ENCODE results near the gene MEGF6.

Gene MEGF6

DNA sequence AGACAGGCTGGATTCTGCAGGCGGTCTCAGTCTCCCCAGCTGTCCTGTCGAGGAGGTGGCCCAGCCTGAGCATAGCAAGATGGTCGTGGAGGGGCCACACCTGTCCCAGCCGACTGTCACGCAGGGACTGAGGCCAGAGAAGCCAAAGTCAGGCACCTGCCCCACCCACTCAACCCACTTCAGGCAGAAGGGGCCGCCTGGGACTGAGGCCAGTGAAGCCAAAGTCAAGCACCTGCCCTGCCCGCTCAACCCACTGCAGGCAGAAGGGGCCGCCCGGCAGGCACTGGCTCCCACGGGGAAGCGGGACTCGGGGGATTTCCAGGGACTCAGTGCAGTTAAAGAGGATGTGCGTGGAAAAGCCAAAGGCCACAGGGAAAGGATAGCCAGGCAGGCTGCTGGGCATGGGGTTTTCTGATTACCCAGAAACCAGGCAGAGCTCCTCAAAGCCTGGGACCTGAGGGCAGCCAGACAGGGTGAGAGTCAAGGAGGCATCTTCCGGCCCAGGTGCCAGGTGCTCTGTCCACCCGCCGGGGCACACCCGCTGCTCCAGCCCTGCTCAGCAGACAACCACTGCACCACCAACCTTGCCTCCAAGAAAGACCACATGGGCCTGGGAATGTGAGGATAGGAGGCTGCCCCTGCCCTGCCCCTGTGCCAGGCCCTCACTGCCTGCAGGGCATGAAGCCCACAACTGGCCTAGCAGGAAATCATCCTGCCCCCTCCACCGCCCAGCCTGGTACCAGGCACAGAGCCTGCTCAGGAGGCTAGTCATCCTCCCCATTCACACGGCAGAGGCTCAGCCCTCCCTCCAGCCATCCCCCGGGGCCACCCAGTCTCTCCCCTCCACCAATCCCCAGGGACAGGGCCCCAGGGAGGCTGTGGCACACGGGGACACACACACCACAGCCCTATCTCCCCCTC is 41.0 kb downstream of the MEGF6 start:
- no peak for DNase-seq (ENCODE audit: low spot score)

DNA sequence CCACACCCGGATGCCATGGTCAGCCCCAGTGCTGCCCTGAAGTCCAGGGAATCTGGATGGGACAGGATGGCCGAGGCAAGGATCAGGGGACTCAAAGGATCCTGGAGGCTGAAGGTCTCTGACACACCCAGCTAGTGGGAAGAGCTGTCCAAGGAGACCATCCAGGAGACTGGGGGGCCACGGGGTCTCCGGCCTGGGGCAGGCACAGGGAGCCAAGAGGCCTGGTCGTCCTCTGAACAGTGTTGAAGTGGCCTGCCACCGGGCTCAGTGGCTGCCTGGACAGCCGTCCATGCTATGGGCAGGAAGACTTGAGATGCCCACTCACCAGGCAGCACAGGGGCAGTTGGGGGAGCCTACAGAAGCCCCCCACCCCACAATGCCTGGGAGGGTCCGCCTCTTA is 41.9 kb downstream of the MEGF6 start:
- DNase-seq (ENCODE audit: low spot score), result no peak

DNA sequence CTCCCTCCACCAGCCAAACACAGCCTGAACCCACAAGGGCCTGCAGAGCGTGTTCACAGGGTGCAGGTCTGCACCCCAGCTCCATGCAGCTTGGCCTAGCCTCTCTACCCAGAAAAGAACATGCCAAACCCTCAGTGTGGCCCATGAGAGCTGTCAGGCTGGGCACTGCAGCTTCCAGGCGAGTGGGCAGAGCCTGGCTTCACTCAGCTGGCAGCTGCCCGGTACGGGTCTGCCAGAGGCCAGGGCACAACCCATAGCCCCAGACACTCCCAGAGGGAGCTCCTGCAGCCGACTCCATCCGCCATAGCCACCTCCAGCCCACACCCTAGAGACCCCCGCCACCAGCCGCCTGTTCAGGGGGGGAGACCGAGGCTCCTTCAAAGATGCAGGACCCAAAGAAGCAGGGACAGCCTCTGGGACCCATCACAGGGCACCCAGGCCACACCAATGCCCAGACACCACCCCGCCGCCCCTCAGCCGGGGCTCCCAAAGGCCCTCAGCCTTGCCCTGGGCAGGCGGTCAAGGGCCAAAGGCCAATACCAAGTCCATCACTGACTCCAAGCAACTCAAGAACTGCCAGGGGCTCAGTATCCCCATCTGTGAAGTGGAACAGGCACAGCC is 42.4 kb downstream of the MEGF6 start:
- DNase-seq (ENCODE audit: low spot score), result no peak

DNA sequence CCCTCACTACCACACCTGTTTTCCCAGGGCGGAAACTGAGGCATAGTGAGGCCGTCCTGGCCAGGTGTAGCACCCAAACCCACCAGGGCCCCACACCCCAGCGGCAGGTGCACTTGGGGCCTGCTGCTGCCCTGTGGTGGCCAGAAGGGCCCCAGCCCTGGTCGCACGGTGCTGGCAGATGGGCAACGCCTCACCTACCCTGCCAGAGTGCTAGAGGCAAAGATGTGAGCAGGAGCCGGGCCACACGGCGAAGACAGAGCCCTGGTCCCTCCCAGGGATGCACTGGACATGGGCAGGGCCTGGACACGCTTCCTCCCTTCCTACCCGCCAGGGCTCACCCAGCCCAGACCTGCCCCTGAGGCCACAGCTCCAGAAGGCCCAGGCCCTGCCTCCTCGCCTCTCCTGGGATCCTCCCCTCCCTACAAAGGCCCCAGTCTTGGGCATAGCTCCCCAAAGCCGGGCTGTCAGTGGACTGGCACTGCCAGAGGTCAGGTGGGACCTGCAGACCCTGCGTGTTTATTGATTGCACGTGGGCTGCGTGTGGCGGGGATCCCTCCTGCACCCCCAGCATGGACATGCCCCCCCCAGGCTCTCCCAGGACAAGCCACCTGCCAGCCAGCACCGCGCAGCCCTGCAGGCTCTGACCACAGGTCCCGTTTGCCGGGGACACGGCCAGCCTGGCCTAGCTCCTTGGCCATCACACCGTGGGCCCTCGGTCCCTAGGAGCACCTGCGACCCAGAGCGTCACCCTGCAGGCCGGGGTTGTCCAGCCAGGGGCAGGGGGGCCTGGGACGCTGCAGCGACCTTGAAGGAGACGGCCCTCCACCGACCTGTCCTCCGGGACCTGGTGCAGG is 44.1 kb downstream of the MEGF6 start:
- DNase-seq (ENCODE audit: low spot score), result no peak

DNA sequence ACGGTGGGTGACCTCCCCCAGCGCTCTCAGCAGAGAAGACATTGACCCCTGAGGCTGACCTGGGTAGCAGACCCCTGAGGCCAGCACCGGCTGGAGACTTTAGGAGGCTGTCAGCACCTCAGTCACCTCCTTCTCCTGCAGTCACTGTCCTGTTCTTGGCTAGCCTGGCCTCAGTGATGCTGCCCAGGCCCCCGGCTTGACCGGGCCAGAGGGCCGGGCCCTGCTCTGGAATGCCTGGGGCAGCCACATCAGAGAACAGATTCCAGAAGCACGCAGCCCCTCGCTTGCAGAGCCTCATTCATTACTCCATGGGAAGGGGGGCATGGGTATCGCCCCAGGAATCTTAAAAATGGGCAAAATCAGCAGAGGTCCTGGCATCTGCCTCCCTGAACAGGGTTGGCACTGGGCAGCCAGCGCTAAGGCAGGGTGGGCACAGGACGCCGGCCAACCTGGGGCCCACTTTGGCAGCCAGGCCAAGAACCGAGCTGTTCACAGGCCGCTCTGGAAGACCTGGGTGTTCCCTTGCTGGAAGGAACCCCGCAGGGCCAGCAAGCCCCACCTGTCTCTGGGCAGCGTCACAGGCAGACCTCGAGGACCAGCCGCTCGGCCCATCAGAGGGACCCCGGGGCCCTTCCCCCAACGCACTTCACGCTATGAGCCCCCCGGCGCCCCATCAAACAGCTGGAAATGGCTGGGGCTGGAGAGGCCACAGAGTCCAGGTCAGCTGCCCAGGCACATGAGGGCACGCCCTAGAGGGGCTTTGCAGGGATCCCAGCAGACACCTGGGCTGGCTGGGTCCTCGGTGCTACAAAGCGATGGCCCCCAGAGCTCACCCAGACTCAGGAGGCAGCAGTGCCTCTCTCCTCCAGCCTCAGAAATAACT is 45.1 kb downstream of the MEGF6 start:
- no peak for DNase-seq (ENCODE audit: low spot score)

DNA sequence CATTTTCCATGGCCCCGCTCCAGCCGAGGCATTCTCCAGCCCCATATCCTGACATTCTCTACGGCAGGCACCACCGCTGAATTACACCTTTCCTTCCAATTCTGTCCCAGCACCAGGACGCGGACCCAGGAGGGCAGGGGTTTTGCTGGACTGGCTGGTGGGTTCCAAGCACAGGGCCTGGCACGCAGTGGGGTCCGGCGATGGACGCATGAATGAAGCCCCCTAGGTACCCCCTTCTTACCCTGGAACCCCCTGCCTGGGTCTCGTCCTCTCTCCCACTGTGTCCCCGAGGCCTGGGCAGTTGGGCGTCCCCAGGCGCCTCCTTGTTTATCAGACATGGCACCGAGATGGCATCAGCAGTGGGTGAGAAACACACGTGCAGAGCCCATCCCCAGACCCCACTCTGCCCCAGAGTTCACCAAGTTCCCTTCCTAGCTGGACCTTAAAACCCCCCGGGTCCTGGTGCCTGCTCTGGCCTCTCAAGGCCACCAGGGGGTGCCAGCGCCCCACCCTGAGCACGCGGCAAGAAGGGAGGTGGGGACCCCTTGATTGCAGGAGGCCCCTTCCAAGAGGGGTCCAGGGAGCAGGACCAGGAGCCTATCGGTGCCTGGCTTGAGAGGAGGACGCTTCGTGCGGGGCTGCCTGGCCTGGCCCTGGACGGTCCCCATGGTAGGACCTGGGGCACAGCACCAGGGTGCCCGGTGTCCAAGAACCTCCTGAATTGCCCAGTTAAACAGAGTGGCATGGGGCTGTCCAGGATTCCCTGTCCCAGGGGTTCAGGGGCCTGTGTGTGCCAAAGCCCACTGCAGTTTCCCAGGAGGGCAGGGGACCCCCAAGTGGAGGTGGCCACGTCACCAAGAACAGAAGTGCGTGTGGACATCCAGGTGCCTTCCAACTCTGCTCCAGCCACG is 46.1 kb downstream of the MEGF6 start:
- DNase-seq (ENCODE audit: low spot score), result peak; percentile 75

DNA sequence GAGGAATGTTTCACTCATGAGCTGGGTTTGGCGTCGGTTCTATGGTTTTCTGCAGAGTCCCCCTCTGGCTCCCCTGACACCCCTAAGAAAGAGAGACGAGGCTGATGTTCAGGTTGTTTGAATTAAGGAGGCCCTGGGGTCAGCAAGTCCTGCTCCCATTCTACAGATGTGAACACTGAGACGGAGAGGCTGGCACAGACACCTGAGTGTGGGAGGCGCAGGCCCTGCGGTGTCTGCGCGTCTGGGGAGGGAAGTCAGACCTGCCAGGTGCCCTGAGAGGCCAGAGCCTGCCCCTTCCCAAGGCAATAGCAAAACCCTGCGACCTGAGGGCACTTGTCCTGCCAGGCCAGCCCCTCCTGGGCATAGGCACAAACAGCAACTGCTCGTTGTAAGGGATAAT is 47.7 kb downstream of the MEGF6 start:
- no peak for DNase-seq (ENCODE audit: low spot score)

DNA sequence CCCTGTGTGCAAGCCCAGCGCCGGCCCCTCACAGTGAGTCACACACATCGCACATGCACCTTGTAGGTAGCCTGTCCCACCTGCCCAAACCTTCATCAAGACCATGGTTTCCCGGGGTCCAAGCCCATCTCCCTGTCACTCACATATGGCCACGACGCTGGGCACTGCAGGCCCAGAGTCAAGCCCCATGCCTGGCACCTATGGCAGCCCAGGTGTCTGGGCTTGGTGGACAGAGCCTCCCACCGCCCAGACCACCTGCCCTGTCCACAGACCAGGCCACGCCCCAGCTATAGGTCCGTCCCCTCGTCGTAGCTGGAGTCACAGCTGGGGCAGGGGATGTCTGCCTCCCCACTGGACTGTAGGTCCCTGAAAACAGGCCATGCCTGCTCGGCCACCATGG is 48.2 kb downstream of the MEGF6 start:
- DNase-seq (ENCODE audit: low spot score), result no peak

DNA sequence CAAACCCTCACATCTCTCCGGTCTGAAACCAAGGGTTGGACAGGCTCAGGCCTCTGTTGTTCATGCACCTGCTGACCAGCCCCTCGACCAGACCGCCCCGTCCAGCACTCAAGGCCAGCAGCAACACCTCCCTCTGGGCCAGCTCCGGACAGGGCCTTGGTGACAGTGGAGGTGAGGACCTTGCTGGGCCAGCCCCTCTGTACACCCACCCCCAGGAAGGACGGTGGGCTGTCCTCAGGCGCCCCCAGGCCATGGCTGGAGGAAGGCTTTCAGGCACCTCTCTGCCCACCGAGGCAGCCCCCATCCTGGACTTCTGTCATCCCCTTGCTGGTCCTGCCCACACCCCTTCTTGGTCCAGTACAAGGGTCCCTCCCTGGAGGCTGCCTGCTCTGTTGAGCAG is 48.6 kb downstream of the MEGF6 start:
- DNase-seq (ENCODE audit: low spot score), result no peak

DNA sequence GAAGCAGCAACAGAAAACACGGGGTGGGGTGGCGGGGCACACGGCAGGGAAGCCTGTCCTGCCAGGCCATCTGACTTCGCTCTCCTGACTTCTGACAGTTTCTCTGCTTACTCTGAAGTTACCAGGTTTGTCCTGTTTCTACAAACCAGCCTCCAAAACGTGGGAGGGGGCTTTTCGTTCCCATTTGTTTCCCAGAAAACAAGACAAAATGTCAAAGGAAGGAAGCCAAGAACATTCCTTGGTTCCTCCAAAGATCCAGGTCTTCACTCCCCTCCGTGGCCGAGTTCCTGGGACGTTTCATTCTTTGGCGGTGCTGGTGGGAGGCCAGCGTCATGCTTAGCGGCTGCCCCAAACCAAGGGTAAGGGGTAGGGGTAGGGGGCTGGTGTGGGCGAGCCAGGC is 49.6 kb downstream of the MEGF6 start:
- DNase-seq (ENCODE audit: low spot score), result no peak

DNA sequence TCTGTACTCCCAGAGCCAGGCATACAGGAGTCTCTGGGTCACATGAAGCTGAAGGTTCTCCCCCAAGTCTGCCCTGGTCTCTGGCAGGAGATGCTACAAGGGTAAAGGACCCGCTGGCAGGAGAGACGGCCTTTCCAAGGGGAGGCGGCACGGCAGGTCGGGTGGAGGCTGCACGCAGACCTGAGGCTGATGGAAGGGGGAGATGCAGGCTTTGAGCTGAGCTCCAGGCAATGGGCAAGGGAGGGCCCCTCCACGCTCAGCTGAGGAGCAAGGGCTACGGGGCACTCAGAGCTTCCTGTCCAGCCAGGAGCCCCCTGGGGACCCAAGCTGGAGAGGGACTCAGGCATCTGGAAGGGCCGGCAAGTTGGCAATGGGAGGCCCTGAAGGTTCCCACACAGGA is 50.3 kb downstream of the MEGF6 start:
- DNase-seq (ENCODE audit: low spot score), result no peak

DNA sequence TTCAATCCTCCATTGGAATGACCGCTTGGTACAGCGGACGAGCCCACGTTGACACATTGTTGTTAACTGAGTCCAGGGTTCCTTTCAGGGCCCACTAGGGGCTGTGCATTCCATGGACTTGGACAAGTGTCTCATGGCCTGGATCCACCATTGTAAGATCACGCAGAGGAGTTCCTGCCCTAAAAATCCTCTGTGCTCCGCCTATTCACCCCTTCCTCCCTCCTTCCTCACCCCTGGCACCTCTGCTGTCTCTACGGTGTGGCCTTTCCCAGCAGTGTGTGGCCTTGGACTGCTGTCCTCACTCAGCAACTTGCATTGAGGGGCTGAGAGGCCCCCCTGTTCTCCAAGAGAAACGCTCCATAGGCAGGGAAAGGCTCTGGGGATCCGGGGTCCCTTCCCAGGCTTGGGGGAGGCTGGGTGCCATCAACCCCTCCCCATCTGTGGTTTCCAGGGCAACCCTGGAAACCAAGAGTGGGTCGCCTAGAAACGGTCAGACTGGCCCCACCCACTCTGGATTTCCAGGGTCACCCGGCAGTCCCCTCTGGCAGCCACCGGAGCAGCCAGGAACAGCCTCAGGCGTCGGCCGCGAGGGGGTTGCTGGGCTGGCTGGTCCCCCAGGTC is 50.9 kb downstream of the MEGF6 start:
- DNase-seq (ENCODE audit: low spot score), result no peak

DNA sequence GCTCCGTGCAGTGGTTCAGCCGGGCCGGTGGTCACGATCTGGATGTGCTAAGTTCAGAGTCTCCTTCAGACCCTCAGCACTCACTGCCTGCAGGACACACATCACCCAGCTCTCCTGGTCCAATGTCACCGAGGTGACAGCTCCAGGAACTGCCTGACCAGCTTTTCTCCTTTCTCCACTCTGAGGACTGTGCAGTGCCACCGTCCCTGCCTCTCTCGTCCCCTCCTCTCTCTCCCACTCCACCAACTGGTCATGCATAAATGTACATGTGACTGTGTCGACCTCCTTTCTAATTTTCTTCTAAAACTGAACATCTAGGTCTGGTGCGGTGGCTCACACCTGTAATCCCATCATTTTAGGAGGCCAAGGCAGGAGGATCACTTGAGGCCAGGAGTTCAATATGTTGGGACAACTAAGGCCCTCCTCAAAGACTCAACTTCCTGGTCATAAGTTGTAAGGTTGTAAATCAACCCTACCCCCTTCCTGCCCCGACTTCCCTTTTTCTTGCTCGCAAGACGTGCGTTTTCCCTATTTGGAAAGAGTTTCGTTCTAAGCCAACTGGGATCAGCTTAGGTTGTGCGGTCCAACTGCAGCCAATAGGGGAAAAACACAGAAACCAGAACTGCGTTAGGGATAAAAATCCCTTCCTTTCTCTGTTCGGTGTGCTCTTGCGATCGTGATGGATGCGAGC is 53.1 kb downstream of the MEGF6 start:
- DNase-seq (ENCODE audit: low spot score), result no peak

DNA sequence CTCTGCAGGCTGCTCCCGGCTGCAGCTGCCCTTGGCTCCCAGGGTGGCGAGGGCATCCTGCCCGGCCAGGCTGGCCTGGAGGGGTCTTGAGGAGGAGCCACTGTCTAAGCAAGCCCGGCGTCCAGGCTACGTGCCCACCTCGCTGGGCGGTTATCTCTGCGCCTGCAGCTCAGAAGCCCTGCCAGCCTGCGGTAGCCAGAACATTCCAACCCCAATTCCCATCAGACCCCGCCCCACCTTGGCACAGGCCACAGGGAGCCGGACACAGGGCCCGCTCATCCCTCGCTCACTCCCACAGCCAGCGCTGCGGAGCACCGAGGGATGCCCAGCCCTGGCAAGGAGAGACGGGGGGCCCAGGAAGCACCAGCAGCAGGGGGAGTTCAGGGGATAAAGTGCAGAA is 53.9 kb downstream of the MEGF6 start:
- DNase-seq (ENCODE audit: low spot score), result no peak

DNA sequence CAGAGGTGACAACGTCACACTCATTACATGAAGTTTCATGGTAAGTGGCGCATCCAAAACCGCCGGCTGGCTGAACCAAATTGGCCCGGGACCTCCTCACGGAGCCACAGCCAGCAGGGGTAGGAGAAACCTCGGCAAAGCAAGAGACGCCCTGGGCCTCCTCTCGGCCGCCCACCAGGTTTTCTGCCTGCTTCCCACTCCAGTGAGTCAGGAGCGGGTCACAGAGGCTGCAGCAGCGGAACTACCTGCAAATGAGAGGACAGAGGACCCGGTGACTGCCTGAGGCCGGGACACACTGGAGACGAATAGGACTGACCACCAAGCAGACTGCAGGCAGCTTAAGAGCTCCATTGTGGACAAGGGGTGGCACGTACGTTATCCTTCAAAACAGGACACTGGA is 55.0 kb downstream of the MEGF6 start:
- no peak for DNase-seq (ENCODE audit: low spot score)

DNA sequence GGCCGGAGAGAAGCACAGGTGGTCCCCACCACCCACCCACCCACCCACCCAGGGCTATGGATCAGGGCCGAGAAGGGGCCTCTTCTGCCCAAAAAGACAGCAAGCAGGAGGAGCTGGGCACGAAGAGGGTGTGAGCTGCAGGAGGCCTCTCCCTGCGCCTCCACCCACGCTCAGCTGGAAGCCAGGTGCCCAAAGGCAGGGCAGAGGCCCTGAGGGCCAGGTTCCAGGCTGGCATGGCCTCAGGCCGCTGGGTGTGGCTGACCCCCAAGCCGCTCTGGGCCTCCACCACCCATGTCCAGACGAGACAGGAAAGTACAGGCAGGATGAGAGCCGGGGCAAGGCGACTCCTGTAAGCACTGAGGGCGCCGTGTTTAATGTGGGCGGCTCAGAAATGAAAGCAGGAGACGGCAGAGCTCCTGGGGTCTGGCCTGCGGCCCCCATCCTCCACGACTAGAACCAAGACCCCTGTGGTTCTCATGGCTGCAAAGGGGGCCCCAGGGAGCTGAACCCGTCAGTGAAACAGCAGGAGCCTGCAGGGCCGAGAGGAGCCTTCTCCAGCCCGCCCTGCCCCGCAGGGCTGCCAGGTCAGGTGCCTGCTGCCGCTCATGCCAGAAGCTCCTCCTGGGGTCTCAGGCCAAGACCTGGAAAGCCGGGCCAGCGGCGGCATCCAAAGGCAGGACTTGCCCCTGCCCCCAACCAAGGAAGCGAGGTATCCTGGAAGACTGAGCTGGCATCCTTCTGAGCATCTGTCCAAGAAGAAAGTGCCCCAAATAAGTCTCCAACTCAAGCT is 56.0 kb downstream of the MEGF6 start:
- DNase-seq (ENCODE audit: low spot score), result no peak

DNA sequence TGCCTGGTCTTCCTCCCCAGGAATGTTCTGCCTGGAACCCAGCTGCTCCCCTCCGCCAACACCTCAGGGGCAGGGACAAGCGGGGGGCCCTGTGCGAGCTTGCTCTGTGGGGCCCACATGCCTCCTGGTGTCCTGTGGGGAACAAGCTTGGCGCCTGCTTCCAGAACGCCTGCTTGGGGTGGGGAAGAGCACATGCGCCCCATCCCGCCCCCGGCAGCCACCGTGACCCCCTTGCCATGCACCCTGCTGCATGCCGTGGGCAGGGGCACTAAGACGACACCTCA is 57.4 kb downstream of the MEGF6 start:
- no peak for DNase-seq (ENCODE audit: low spot score)

DNA sequence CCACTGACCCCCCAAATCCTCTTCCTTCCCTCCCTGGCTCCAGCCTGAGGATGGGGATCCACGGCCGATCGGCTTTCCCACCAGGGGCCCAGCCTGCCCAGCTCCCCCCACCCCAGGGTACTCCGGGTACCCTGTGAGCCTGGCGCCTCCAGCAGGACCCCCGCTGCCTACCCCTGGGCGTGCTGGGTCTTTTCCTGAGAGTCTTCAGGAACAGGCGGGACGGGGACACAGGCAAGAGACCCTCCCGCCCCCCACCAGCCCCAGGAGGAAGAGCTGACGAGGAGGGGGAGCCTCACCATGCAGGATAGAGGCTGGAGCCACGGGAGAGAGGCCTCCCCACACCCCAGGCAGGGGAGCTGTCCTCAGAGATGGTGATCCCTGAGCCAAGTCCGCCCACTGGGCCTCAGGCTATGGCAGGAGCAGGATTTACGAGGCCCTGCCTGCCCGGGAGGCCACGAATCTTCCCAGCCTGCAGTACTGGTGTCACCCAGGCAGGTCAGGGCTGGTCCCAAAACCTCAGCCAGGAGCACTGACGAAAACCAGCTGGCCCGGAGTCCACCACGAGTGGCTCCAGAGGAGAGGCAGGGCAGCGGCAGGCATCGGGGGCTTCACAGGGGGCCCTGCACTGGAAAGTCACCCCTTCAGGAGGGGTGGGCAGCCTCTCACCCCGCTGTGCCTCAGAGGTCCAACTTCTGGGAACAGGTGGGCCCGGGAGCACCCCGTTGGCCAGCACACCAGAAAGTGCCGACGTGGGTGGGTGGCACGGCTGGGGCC is 58.0 kb downstream of the MEGF6 start:
- no peak for DNase-seq (ENCODE audit: low spot score)
